Testis (tissue), 2 donors: ENCODE measurements around the gene RTN4RL2.

Experiments used
- POLR2A ChIP-seq: fragments of 450-650 bp; IDR thresholded peaks from one replicate; pipeline ENCODE4 v1.6.1; 2017; ENCODE audit warnings: antibody characterized with exemption, mild to moderate bottlenecking, moderate library complexity
- TF ChIP-seq, protein P1 (sequence below), 3 experiments: fragments of 450-650 bp in 2 of 3; fragments of 200-600 bp in 1 of 3; sonication (generic) in 1 of 3; IDR thresholded peaks; one replicate each; pipeline ENCODE4 v1.5.1; 2016 to 2019; ENCODE audit warnings: antibody characterized with exemption in 3 of 3, mild to moderate bottlenecking in 2 of 3, moderate library complexity in 1 of 3

GRCh38 chr11:57499413-57499982, 39.2 kb downstream of the RTN4RL2 start:
- TF ChIP-seq, protein P1, sequence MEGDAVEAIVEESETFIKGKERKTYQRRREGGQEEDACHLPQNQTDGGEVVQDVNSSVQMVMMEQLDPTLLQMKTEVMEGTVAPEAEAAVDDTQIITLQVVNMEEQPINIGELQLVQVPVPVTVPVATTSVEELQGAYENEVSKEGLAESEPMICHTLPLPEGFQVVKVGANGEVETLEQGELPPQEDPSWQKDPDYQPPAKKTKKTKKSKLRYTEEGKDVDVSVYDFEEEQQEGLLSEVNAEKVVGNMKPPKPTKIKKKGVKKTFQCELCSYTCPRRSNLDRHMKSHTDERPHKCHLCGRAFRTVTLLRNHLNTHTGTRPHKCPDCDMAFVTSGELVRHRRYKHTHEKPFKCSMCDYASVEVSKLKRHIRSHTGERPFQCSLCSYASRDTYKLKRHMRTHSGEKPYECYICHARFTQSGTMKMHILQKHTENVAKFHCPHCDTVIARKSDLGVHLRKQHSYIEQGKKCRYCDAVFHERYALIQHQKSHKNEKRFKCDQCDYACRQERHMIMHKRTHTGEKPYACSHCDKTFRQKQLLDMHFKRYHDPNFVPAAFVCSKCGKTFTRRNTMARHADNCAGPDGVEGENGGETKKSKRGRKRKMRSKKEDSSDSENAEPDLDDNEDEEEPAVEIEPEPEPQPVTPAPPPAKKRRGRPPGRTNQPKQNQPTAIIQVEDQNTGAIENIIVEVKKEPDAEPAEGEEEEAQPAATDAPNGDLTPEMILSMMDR (IDR thresholded peaks at IDR 0.05), result peak in 1 of 3 experiments; percentile 30
- no peak for TF ChIP-seq POLR2A
